ENCODE results near the gene KIF5C.

KIF5C gene

DNA sequence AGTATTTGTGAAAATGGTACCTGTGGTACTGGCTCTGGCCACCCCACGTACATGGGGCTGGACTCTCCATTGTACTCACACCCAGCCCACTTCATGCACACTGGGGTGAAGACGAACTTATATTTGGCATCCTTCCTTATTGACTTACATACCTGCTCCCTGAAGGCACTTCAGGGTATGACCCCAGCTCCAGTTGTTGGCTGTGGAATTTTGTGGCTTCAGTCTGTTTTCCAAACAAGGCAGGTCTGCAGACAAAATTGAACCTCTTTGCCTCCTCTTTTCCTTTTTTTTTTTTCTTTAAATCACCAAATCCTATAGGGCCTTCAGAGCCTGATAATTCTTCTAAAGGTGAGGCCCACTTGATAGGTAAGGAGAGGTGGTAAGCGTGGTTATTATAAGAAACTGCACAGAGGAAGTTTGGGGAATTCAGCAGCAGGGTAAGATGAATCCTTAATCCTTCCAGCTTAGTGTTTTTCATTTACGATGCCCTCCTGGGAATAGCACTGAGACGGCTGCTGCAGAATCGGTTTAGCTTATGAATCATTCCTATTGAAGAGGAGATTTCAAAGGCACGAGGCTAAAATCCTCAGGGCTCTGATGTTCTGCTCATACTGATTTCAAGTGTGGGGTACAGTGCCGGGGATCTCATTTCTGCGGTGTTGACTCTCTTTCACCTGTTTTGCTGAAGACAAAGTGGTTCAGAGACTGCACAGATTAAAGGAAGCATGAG, 55.2 kb downstream of the KIF5C start:
- DNase-seq (ENCODE audit: insufficient read length, low spot score) (peak; percentile 18), FAIRE-seq (peak; percentile 81)
- TF ChIP-seq CTCF (IDR thresholded peaks at IDR 0.05; ENCODE audit: insufficient read depth, missing control alignments), result no peak

- no peak for DNase-seq (ENCODE audit: insufficient read length, low spot score)
- FAIRE-seq, result no peak
- TF ChIP-seq CTCF (IDR thresholded peaks at IDR 0.05; ENCODE audit: insufficient read depth, missing control alignments), result no peak
Observed at GRCh38 chr2:148932536-148932935, 57.5 kb downstream of the KIF5C start.

DNA sequence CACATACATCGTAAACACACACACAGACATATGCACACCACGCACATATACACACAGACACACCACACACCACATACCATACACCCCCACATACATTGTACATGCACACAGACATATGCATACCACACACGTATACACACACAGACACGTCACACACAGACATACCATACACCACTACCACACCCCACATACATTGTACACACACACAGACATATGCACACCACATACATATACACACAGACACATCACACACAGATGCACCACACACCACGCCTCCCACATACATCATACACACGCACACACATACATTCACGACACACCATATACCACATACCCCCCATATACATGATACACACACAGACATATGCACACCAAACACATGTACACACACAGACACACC, 58.4 kb downstream of the KIF5C start:
- DNase-seq (ENCODE audit: insufficient read length, low spot score), result no peak

DNA sequence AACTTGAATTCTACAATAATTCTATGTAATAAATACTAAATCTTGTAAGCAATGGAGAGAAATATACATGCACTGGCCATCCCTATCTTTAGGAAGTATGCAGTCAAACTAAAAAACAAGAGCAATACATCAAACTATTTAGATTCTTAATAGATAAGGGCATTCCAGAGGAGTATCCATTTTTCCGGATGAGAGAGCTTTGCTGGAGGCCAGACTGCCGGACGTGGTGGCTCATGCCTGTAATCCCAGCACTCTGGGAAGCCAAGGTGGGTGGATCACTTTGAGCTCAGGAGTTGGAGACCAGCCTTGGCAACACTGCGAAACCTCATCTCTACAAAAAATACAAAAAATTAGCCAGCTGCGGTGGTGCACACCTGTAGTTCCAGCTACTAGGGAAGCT, 60.8 kb downstream of the KIF5C start:
- no peak for FAIRE-seq
- no peak for DNase-seq (ENCODE audit: insufficient read length, low spot score)
- no peak for TF ChIP-seq CTCF (IDR thresholded peaks at IDR 0.05; ENCODE audit: insufficient read depth, missing control alignments)

More for the DNA sequence above, 58.4 kb downstream of the KIF5C start:
- no peak for FAIRE-seq
- no peak for TF ChIP-seq CTCF (IDR thresholded peaks at IDR 0.05; ENCODE audit: insufficient read depth, missing control alignments)

GRCh38 chr2:148936857-148937450, 61.9 kb downstream of the KIF5C start:
- FAIRE-seq (no peak), DNase-seq (ENCODE audit: insufficient read length, low spot score) (no peak)
- no peak for TF ChIP-seq CTCF (IDR thresholded peaks at IDR 0.05; ENCODE audit: insufficient read depth, missing control alignments)

DNA sequence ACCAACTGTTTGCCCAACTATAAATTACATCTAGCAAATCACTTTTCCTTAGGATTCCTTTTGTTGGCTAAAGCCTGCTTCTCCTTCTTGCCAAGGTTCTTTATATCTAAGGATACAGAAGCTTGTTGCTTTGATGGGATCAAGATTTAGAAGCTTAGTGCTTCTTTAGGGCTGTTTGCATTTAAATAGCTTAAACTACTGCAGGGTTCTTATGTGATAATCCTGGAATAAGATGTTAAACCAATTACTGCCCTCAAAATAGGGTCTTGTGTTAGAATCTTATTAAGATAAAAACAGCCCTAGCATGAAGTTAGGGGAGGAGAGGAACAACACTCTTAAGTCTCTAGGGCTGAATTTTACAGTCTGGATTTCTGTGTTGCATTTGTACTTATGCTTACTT, 64.2 kb downstream of the KIF5C start:
- no peak for TF ChIP-seq CTCF (IDR thresholded peaks at IDR 0.05; ENCODE audit: insufficient read depth, missing control alignments)
- peak; percentile 95 for FAIRE-seq
- peak; percentile 23 for DNase-seq (ENCODE audit: insufficient read length, low spot score)

DNA sequence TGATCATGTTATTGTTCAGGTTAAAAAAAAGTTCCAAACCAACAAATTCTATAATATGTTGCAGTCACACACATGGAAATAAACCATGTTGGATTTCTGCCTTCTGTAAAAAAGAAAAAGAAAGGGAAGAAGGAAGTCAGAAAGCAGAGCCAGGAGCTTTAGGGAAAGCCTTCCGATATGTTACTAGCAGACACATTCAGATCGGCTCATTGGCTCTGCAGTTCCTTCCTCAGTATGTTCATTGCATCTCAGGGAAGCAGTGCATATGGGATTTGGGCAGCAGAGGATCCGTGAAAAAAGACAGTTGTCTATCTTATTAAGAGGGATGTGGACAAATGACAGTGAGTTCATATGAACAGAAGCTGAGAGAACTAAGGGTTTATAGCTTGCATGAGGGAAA, 68.1 kb downstream of the KIF5C start:
- DNase-seq (ENCODE audit: insufficient read length, low spot score) (no peak), FAIRE-seq (no peak)
- no peak for TF ChIP-seq CTCF (IDR thresholded peaks at IDR 0.05; ENCODE audit: insufficient read depth, missing control alignments)

Data from D721Med (cell line).